Ecto neural progenitor cell (in vitro differentiated cells): ENCODE data around the gene NPHP3.
"Not testable (repeated sequence)": the region's sequence is repeated elsewhere in the genome, so short reads cannot be mapped to it uniquely, and the experiment has no call there.

Experiments used
- DNase-seq: peaks from one replicate; pipeline ENCODE4 v3.0.0-alpha.2; 2018; ENCODE audit warnings: low spot score

Gene NPHP3

GRCh38 chr3:132722165-132723023 lies at the start of gene NPHP3:
Gene NPHP3 (minus strand): TSS chr3:132722409. CDS start chr3:132722355, 54 bp downstream.
- DNase-seq = peak; percentile 99

GRCh38 chr3:132758740-132759139 lies 36.5 kb upstream of the NPHP3 start:
- no peak for DNase-seq

GRCh38 chr3:132756108-132756650 lies 34.0 kb upstream of the NPHP3 start:
- DNase-seq = no peak

GRCh38 chr3:132753946-132754345 lies 31.7 kb upstream of the NPHP3 start:
- DNase-seq = no peak

- DNase-seq = no peak
Observed at GRCh38 chr3:132749786-132750185, 27.6 kb upstream of the NPHP3 start.

GRCh38 chr3:132746720-132747119 lies 24.5 kb upstream of the NPHP3 start:
- DNase-seq = not testable (repeated sequence)

GRCh38 chr3:132738314-132738713 lies 16.1 kb upstream of the NPHP3 start:
- DNase-seq = no peak

GRCh38 chr3:132735589-132735988 lies 13.4 kb upstream of the NPHP3 start:
- DNase-seq = no peak

- peak; percentile 57 for DNase-seq
Observed at GRCh38 chr3:132730891-132731580, 8.8 kb upstream of the NPHP3 start.

- DNase-seq = no peak
Observed at GRCh38 chr3:132726341-132726823, 4.2 kb upstream of the NPHP3 start.

- no peak for DNase-seq
Observed at GRCh38 chr3:132723024-132723950, 1.1 kb upstream of the NPHP3 start.

- DNase-seq = peak; percentile 86
Observed at GRCh38 chr3:132721479-132722164, 587 bp downstream of the NPHP3 start.

GRCh38 chr3:132720228-132720627 lies 2.0 kb downstream of the NPHP3 start:
- no peak for DNase-seq

- DNase-seq = no peak
Observed at GRCh38 chr3:132716372-132716771, 5.8 kb downstream of the NPHP3 start.

GRCh38 chr3:132713977-132714727 lies 8.1 kb downstream of the NPHP3 start:
- DNase-seq = no peak

GRCh38 chr3:132710311-132710710 lies 11.9 kb downstream of the NPHP3 start:
- no peak for DNase-seq

- no peak for DNase-seq
Observed at GRCh38 chr3:132709761-132710160, 12.4 kb downstream of the NPHP3 start.

- DNase-seq = no peak
Observed at GRCh38 chr3:132703733-132704132, 18.5 kb downstream of the NPHP3 start.

GRCh38 chr3:132695422-132695821 lies 26.8 kb downstream of the NPHP3 start:
- no peak for DNase-seq

GRCh38 chr3:132694991-132695390 lies 27.2 kb downstream of the NPHP3 start:
- DNase-seq = no peak
